Trophoblast cell (in vitro differentiated cells and primary cell): ENCODE data around the gene KYAT1.

Source experiments
- DNase-seq, 2 donors: peaks; one replicate each; pipeline ENCODE4 v3.0.0-alpha.2; 2016
- H2AFZ ChIP-seq: 2 replicates; pipeline ENCODE4 v1.6.1; 2013; ENCODE audit warnings: low read length, moderate library complexity, mild to moderate bottlenecking; ENCODE audit not compliant: insufficient read depth, poor library complexity
- H2AK5ac ChIP-seq: 2 replicates; pipeline ENCODE4 v1.6.1; 2013; ENCODE audit warnings: mild to moderate bottlenecking, low read length
- H2BK120ac ChIP-seq: 2 replicates; pipeline ENCODE4 v1.6.1; 2013; ENCODE audit warnings: low read length, mild to moderate bottlenecking, moderate library complexity; ENCODE audit not compliant: insufficient read depth, poor library complexity
- H2BK12ac ChIP-seq: 2 replicates; pipeline ENCODE4 v1.6.1; 2013; ENCODE audit warnings: mild to moderate bottlenecking, low read length, moderate library complexity
- H2BK5ac ChIP-seq: 2 replicates; pipeline ENCODE4 v1.6.1; 2013; ENCODE audit warnings: low read length, low read depth, moderate library complexity, mild to moderate bottlenecking; ENCODE audit not compliant: poor library complexity
- H3K14ac ChIP-seq: 2 replicates; pipeline ENCODE4 v1.6.1; 2013; ENCODE audit warnings: mild to moderate bottlenecking, low read length
- H3K18ac ChIP-seq: 2 replicates; pipeline ENCODE4 v1.6.1; 2013; ENCODE audit warnings: mild to moderate bottlenecking, low read length
- H3K23ac ChIP-seq: 2 replicates; pipeline ENCODE4 v1.6.1; 2013; ENCODE audit warnings: low read length
- H3K27ac ChIP-seq: 2 replicates; pipeline ENCODE4 v1.5.1; 2013; ENCODE audit warnings: low read depth, mild to moderate bottlenecking, inconsistent platforms, low read length, moderate library complexity
- H3K27me3 ChIP-seq: 2 replicates; pipeline ENCODE4 v1.6.1; 2013; ENCODE audit warnings: inconsistent platforms, mild to moderate bottlenecking, low read length, moderate library complexity; ENCODE audit not compliant: insufficient read depth
- H3K36me3 ChIP-seq, 2 experiments: 1 replicate in 1 of 2; 2 replicates in 1 of 2; pipeline ENCODE4 v1.6.1; 2013; ENCODE audit warnings: low read length in 2 of 2, mild to moderate bottlenecking in 2 of 2, moderate library complexity in 1 of 2; ENCODE audit not compliant: insufficient read depth in 2 of 2, control insufficient read depth in 1 of 2
- H3K4ac ChIP-seq: 2 replicates; pipeline ENCODE4 v1.6.1; 2013; ENCODE audit warnings: low read depth, mild to moderate bottlenecking, low read length, moderate library complexity
- H3K4me1 ChIP-seq, 2 experiments: 1 replicate in 1 of 2; 2 replicates in 1 of 2; pipeline ENCODE4 v1.6.1; 2013; ENCODE audit warnings: low read length in 2 of 2, mild to moderate bottlenecking in 2 of 2, moderate library complexity in 1 of 2; ENCODE audit not compliant: insufficient read depth in 2 of 2, control insufficient read depth in 1 of 2
- H3K4me2 ChIP-seq: 2 replicates; pipeline ENCODE4 v1.6.1; 2013; ENCODE audit warnings: inconsistent platforms, mild to moderate bottlenecking, low read length, moderate library complexity
- H3K4me3 ChIP-seq: 2 replicates; pipeline ENCODE4 v1.5.1; 2013; ENCODE audit warnings: mild to moderate bottlenecking, low read depth, low read length, inconsistent platforms
- H3K79me1 ChIP-seq: one replicate; pipeline ENCODE4 v1.6.1; 2013; ENCODE audit warnings: low read length
- H3K79me2 ChIP-seq: 2 replicates; pipeline ENCODE4 v1.6.1; 2013; ENCODE audit warnings: low read length, mild to moderate bottlenecking; ENCODE audit not compliant: control insufficient read depth, insufficient read depth, poor library complexity
- H3K9ac ChIP-seq: 2 replicates; pipeline ENCODE4 v1.6.1; 2013; ENCODE audit warnings: mild to moderate bottlenecking, low read length
- H3K9me3 ChIP-seq: 2 replicates; pipeline ENCODE4 v1.6.1; 2013; ENCODE audit warnings: low read depth, mild to moderate bottlenecking, control low read depth, inconsistent platforms, low read length; ENCODE audit not compliant: insufficient read depth
- H4K12ac ChIP-seq: 2 replicates; pipeline ENCODE4 v1.6.1; 2013; ENCODE audit warnings: low read depth, mild to moderate bottlenecking, low read length, moderate library complexity
- H4K8ac ChIP-seq: 2 replicates; pipeline ENCODE4 v1.6.1; 2013; ENCODE audit warnings: low read depth, mild to moderate bottlenecking, low read length, moderate library complexity
- H4K91ac ChIP-seq: one replicate; pipeline ENCODE4 v1.6.1; 2013; ENCODE audit warnings: low read depth, mild to moderate bottlenecking, low read length, moderate library complexity
- WGBS: extraction: QIAGEN DNeasy Blood & Tissue Kit; methylation state at CpG from one replicate; pipeline ENCODE4 v1.1.7; 2013; ENCODE audit warnings: missing lambda C conversion rate; ENCODE audit not compliant: insufficient read length, insufficient coverage; ENCODE audit errors: extremely low coverage; 5-methylcytosine and 5-hydroxymethylcytosine counted together

Gene KYAT1

GRCh38 chr9:128913995-128914772 is 32.4 kb upstream of the KYAT1 start:
- H3K18ac ChIP-seq = no peak overlapping the region
- H3K27ac ChIP-seq = no peak overlapping the region
- no CpG with 5 or more reads among the region's 23 CpGs for WGBS
- H2AK5ac ChIP-seq = no peak overlapping the region
- H3K9me3 ChIP-seq = peaks cover 2% of the 10 kb centered on the region
- DNase-seq = no peak
- H3K79me1 ChIP-seq = peaks cover 15% of the 10 kb centered on the region
- H2AFZ ChIP-seq = no peak overlapping the region
- H3K4me3 ChIP-seq = no peak overlapping the region
- H3K4me2 ChIP-seq = no peak overlapping the region
- no peak overlapping the region for H3K23ac ChIP-seq
- no peak overlapping the region for H3K9ac ChIP-seq
- no peak overlapping the region for H2BK120ac ChIP-seq
- H3K14ac ChIP-seq = no peak overlapping the region
- H3K79me2 ChIP-seq = peaks cover 6% of the 10 kb centered on the region
- H2BK12ac ChIP-seq = no peak overlapping the region
- H3K4ac ChIP-seq = no peak overlapping the region
- H4K91ac ChIP-seq = no peak overlapping the region
- H4K12ac ChIP-seq = no peak overlapping the region
- H4K8ac ChIP-seq = no peak overlapping the region
- no peak overlapping the region for H2BK5ac ChIP-seq
- H3K36me3 ChIP-seq = peaks cover 62 to 70% of the 10 kb centered on the region in 2 experiments
- no peaks in the 10 kb centered on the region for H3K27me3 ChIP-seq
- H3K4me1 ChIP-seq = peaks cover 27 to 35% of the 10 kb centered on the region in 2 experiments

GRCh38 chr9:128913048-128913900 is 31.5 kb upstream of the KYAT1 start:
- Histone ChIP-seq H3K27ac (peak overlapping the region; percentile 9), H3K4me3 (no peak overlapping the region), H3K36me3 (peaks cover 71 to 73% of the 10 kb centered on the region in 2 experiments), H3K79me1 (peaks cover 15% of the 10 kb centered on the region), H2BK12ac (peak overlapping the region; percentile 82), H3K9ac (no peak overlapping the region), H3K79me2 (peaks cover 6% of the 10 kb centered on the region), H3K23ac (no peak overlapping the region), H4K8ac (peak overlapping the region; percentile 24), H2AFZ (peak overlapping the region; percentile 23), H3K14ac (peak overlapping the region; percentile 22), H4K12ac (peak overlapping the region; percentile 37), H2AK5ac (peak overlapping the region; percentile 39), H3K9me3 (peaks cover 4% of the 10 kb centered on the region), H3K4ac (peak overlapping the region; percentile 39), H2BK5ac (peak overlapping the region; percentile 12), H3K4me2 (no peak overlapping the region), H3K4me1 (peaks cover 27 to 35% of the 10 kb centered on the region in 2 experiments), H3K18ac (peak overlapping the region; percentile 62), H4K91ac (peak overlapping the region; percentile 65), H3K27me3 (no peaks in the 10 kb centered on the region), H2BK120ac (peak overlapping the region; percentile 32)
- DNase-seq = no peak
- no CpG with 5 or more reads among the region's 15 CpGs for WGBS

GRCh38 chr9:128912270-128912853 is 30.6 kb upstream of the KYAT1 start:
- no peak overlapping the region for H3K23ac ChIP-seq
- H3K4me1 ChIP-seq = peaks cover 27 to 35% of the 10 kb centered on the region in 2 experiments
- peak overlapping the region; percentile 12 for H2BK12ac ChIP-seq
- peaks cover 72 to 73% of the 10 kb centered on the region in 2 experiments for H3K36me3 ChIP-seq
- peak overlapping the region; percentile 57 for H2AK5ac ChIP-seq
- no peaks in the 10 kb centered on the region for H3K27me3 ChIP-seq
- H3K79me1 ChIP-seq = peaks cover 15% of the 10 kb centered on the region
- H3K4ac ChIP-seq = peak overlapping the region; percentile 39
- no peak overlapping the region for H3K9ac ChIP-seq
- peak overlapping the region; percentile 65 for H4K91ac ChIP-seq
- H3K9me3 ChIP-seq = peaks cover 7% of the 10 kb centered on the region
- no peak overlapping the region for H4K12ac ChIP-seq
- H3K4me3 ChIP-seq = no peak overlapping the region
- WGBS = no CpG with 5 or more reads among the region's 15 CpGs
- peak in 1 of 2 donors; percentile 29 for DNase-seq
- no peak overlapping the region for H3K4me2 ChIP-seq
- H3K79me2 ChIP-seq = peaks cover 6% of the 10 kb centered on the region
- H3K14ac ChIP-seq = peak overlapping the region; percentile 73
- peak overlapping the region; percentile 62 for H2BK5ac ChIP-seq
- peak overlapping the region; percentile 31 for H4K8ac ChIP-seq
- H3K27ac ChIP-seq = peak overlapping the region; percentile 68
- H2BK120ac ChIP-seq = peak overlapping the region; percentile 82
- peak overlapping the region; percentile 81 for H3K18ac ChIP-seq
- peak overlapping the region; percentile 12 for H2AFZ ChIP-seq

- no peak overlapping the region for H2AFZ ChIP-seq
- peak overlapping the region; percentile 68 for H3K27ac ChIP-seq
- DNase-seq = no peak
- peak overlapping the region; percentile 62 for H2BK5ac ChIP-seq
- peak overlapping the region; percentile 65 for H4K91ac ChIP-seq
- peaks cover 29 to 40% of the 10 kb centered on the region in 2 experiments for H3K4me1 ChIP-seq
- peak overlapping the region; percentile 47 for H2BK12ac ChIP-seq
- H3K18ac ChIP-seq = peak overlapping the region; percentile 54
- H3K9me3 ChIP-seq = peaks cover 7% of the 10 kb centered on the region
- peaks cover 6% of the 10 kb centered on the region for H3K79me2 ChIP-seq
- no peaks in the 10 kb centered on the region for H3K27me3 ChIP-seq
- peak overlapping the region; percentile 17 for H3K4me2 ChIP-seq
- H3K23ac ChIP-seq = no peak overlapping the region
- H4K12ac ChIP-seq = no peak overlapping the region
- peak overlapping the region; percentile 41 for H4K8ac ChIP-seq
- H3K4ac ChIP-seq = no peak overlapping the region
- no peak overlapping the region for H3K9ac ChIP-seq
- peak overlapping the region; percentile 82 for H2BK120ac ChIP-seq
- peaks cover 15% of the 10 kb centered on the region for H3K79me1 ChIP-seq
- peak overlapping the region; percentile 26 for H3K14ac ChIP-seq
- H2AK5ac ChIP-seq = no peak overlapping the region
- H3K36me3 ChIP-seq = peaks cover 70 to 73% of the 10 kb centered on the region in 2 experiments
- no peak overlapping the region for H3K4me3 ChIP-seq
- WGBS = no CpG with 5 or more reads among the region's 8 CpGs
Observed at GRCh38 chr9:128911529-128912035, 29.8 kb upstream of the KYAT1 start.
